LHCN-M2 (cell line): ENCODE results near the gene TXNDC15. TPM values are rescaled to one million over a fixed set of nuclear protein-coding genes. Genes with fewer than 3 reads are reported as not detected.
"Not testable (repeated sequence)": the region's sequence is repeated elsewhere in the genome, so short reads cannot be mapped to it uniquely, and the experiment has no call there.

Source experiments
- DNase-seq: peaks from one replicate; pipeline ENCODE4 v3.0.0-alpha.2; 2012; ENCODE audit warnings: low read depth
- polyA plus RNA-seq: library from polyadenylated mRNA; unstranded; fragments of >200 nt; gene quantifications from one replicate; pipeline ENCODE4 v1.2.1, GENCODE V29; 2012; ENCODE audit warnings: missing spikeins
- total RNA-seq: library from RNA; depleted of rRNA; stranded (reverse); fragments of >200 nt; gene quantifications from 2 replicates; pipeline ENCODE4 v1.2.3, GENCODE V29; 2014; rRNA removed

The TXNDC15 gene, protein sequence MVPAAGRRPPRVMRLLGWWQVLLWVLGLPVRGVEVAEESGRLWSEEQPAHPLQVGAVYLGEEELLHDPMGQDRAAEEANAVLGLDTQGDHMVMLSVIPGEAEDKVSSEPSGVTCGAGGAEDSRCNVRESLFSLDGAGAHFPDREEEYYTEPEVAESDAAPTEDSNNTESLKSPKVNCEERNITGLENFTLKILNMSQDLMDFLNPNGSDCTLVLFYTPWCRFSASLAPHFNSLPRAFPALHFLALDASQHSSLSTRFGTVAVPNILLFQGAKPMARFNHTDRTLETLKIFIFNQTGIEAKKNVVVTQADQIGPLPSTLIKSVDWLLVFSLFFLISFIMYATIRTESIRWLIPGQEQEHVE
- 108 and 126 TPM in 2 replicates for total RNA-seq
- 63.9 TPM for polyA plus RNA-seq

DNA sequence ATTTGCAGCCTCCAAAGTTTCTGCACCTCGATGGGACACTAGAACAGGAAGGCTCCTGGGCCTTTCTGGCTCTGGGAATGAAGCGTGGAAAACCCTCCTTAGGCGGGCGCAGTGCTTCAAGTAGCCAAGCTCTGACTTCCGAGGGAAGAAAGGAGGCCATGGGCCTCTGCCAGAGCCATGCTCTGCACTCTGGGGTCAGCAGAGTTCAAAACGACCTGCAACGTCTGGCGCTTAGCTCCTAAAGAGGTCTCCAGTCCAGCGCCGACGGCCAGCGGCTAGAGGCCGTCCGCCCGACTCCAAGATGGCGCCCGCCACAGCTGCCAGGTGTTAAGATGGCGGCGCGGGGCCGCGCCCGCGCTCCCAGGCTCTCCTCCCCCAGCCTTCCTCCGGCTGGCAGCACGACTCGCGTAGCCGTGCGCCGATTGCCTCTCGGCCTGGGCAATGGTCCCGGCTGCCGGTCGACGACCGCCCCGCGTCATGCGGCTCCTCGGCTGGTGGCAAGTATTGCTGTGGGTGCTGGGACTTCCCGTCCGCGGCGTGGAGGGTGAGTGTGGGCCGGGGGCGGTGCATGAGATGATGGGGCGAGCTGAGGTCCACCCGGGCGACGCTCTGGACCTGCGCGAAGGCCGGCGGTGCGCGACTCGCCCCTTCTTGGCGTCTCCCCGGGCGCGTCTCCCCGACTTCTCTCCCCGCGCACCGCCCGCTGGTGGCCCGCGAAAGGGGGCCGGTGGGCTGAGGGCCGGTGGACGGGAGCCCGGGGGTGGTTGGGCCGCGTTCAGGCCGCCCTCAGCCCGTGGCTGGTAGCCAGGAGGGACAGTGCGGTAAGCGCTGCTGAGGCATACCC lies at the start of gene TXNDC15:
Gene TXNDC15, plus strand, starts transcription at position 385 of the 844 bp plus-strand sequence. Its CDS starts 57 bp downstream, at position 442.
- DNase-seq, result peak; percentile 82

DNA sequence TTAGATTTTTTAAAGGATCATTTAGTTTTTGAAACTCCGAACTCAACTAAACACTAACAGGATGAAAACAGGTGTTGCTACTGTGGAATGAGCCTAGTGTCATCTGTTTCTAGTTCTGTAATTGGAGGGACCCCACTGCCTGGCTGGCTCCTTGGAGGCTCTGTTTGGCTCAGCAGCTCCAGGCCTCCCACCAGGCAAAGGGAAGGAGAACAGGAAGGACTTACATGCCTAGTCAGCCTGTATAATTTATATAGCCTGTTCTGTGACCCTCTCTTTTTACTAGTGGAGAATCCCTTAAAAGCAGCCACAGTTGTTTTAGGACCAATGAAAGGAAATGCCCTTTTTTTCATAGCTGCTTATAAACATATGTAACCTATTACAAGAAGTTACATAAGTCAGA lies 49.5 kb upstream of the TXNDC15 start:
- DNase-seq, result no peak

DNA sequence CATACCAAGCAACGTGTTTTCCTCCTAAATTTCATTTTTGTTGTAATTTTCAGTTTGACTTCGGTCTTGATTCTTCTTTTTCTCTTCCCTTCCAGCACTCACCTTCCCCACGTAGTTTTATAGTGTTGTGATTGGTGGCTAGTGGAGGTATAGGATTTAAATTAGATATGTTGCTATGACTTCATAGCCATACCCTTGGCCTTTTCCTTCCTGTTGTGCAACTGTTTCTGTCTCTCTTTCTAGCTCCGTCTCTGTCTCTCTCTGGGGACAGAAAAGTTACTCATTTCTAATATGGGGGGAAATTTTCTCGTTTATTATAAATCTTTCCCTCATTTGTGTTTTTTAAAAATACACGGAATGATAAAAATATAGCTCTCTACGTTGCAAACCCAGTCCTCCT lies 49.0 kb upstream of the TXNDC15 start:
- no peak for DNase-seq

DNA sequence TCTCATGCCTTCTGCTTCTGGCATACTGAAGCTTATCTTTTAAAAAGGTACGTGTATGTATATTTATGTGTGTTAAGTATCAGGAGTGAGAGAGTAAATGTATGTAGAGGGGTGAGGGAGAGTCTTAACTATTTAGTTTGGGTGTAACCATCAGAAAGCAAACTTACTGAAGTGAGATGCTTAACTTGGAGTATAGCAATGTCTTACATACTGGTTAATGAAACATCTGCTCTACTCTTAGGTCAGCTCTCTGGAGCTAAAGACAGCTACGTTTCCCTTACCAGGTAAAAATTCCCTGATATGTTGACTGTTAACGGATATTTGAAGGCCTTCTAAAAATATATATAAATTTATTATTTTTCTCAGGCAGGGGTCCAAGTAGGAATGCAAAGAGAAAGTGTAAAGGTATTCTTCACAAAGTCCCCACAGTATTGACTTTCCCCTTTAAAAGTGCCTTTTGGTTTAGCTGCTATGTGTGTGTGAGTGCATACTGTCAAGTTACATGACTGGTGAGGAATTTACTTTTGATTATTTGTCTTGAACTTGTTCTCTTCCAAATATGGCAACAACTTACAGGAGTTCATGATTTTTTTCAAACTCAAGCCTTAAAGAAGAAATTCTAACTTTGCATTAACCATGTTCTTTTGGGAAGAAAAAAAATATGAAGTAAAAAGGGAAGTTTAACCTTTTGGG lies 40.7 kb upstream of the TXNDC15 start:
- DNase-seq, result no peak

DNA sequence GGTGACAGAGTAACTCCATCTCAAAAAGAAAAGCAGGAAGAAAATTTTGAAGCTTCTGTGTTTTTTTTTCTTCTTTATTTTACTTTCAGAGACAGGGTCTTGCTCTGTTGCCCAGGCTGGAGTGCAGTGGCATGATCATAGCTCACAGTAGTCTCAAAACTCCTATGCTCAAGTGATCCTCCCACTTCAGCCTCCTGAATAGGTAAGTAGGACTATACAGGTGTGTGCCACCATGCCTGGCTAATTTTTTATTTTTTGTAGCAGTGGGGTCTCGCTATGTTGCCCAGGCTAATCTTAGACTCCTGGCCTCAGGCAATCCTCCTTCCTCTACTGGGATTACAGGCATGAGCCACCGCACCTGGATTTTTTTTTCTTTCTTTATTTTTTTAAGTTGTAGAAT lies 38.5 kb upstream of the TXNDC15 start:
- no peak for DNase-seq

DNA sequence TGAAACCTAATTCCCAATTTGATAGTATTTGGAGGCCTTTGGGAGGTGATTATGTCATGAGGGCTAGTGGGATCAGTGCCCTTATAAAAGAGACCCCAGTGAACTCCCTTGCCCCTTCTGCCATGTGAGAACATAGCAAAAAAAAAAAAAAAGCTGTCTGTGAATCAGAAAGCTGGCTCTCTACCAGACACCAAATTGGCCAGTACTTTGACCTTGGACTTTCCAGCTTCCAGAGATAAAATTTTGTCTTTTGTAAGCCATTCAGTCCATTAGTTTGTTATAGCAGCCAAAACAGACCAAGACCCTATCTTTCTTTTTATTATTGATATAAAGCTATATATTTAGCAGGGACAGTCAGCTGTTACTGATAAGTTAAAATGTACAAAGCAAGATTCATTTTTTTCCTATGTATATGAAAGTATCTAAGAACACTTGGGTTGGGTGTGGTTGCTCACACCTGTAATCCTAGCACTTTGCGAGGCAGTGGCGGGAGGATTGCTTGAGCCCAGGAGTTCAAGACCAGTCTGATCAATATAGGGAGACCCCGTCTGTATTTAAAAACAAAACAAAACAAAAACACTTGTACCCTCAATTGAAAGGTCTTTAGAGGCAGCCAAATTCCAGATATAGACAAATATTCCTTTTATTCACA lies 36.5 kb upstream of the TXNDC15 start:
- no peak for DNase-seq

DNA sequence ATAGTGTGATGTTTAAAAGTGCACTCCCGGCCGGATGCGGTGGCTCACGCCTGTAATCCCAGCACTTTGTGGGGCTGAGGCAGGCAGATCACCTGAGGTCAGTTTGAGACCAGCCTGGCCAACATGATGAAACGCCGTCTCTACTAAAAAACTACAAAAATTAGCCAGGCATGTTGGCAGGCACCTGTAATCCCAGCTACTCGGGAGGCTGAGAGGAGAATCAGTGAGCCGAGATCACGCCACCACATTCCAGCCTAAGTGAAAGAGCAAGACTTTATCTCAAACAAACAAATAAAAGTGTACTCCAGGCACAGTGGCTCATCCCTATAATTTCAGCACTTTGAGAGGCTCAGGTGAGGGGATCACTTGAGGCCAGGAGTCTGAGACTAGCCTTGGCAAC lies 35.8 kb upstream of the TXNDC15 start:
- DNase-seq, result not testable (repeated sequence)

DNA sequence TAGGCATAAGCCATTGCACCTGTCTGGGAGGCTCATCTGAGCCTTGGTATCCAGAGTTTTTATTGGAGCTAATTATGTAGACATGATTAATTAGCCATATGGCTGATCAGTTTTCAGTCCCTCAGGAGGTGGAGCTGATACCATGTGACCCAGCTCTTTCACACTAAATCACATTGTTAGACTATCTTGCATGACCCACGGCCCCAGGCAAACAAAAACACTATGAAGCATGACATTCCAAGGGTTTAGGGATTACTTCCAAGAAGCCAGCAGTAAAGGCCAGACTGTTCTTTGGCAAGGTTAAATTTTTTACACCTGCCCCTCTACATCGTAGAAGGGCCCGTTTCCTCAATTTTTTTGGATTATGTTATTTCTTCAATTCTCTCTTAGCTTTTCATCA lies 33.4 kb upstream of the TXNDC15 start:
- DNase-seq, result no peak

DNA sequence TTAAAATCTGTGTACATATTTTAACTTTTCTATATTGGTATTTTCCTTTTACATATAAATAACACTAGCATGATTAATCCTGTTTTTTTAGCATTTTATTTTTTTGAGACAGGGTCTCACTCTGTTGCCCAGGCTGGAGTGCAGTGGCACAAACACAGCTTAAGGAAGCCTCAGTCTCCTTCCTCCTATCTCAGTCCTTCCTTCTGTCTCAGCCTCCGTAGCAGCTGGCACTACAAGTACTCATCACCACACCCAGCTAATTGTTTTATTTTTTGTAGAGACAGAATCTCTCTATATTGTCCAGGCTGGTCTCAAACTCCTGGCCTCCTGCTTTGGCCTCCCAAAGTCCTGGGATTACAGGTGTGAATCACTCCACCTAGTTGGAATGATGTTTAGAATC lies 29.9 kb upstream of the TXNDC15 start:
- DNase-seq, result no peak

DNA sequence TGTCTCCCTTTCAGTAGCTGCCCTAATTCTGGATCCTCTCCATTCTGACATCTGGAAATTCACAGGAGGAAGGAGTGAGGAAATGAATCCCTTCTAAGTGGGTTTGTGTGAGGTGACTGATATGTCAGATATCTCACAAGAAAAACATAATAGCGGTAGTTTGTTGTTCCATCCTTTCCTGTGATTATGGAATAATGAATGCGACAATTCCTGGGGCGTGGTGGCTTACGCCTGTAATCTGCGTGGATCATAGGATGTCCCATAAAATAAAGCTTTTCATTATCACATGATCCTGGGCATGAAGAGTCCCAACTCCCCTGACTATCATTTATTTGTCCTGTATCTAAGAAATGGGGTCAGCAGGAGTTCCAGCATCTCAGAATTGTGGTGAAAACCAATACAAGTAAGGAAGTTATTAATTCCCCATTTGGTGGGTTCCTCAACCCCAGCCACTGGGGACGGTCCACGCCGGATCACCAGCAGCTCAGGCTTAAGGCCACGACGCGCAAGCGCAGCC lies 28.8 kb upstream of the TXNDC15 start:
- no peak for DNase-seq

DNA sequence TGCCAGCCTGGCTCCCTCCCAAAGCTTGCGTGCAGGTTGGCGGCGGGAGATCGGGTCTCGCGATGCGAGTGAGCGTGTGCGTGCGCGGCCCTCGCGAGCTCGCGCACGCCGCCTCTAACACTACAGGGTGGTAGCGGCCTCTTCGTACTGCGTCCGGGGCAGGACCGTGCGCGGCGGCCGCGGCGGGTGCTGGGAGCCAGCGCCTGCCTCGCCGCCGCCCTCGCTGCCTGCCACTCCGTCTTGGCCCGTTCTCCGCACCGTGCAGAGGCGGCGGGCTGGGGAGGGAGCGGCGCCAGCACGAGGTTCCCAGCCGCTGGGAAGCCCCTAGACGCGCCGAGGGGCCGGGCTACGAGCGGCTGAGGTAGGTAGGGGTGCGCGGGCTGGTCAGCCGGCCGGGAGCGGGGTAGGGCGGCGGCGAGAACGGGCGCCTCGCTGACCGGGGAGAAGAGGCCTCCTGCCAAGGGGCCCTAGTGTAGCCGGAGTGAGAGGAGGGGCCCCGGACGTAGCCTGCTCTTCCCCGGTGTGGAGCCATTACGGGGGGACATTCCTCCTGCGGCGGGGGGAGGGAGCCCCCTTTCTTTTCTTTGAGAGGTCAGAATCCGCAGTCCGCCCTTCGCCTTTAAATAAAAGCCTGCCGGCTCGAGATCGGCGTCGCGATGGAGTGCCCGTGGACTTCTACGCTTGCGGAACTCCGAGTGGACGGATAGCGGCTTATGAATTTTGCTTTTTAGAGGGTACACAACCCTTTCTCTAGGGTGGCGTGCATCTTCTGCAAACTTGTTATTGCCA lies 28.1 kb upstream of the TXNDC15 start, which contains the start of gene C5orf24:
Gene C5orf24, plus strand, starts transcription at position 117 of the 789 bp plus-strand sequence. CDS start 8,933 bp downstream, outside the sequence.
- peak; percentile 95 for DNase-seq

DNA sequence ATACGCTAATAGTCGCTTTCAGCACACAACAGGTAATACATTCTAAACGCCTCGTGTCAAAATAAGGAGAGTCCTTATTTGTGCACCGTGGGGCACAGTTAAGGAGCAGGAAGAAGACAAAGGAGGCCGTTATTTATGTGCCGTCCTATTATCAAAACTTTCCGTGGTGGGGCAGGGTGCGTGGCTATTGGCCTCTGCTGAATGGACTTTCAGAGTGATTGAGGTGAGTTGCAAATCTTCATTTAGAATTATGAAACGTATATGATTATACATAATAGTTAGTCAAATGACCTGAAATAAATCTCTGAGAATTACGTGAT lies 27.6 kb upstream of the TXNDC15 start:
- no peak for DNase-seq

DNA sequence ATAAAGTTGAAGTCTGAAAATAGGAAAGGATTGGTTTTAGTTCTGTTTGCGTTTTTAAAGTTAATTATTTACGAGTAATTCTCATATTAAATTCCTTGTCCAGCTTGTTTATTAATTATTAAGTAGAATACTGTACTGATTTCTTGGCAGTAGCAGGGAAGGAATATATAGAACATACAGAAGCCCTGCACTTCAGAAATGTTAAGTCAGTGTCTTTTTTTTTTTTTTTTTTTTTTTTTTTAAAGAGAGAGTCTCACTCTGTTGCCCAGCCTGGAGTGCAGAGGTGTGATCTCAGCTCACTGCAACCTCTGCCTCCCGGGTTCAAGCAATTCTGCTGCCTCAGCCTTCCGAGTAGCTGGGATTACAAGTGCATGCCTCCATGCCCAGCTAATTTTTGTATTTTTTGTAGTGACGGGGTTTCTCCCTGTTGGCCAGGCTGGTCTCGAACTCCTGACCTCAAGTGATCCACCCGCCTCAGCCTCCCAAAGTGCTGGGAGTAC lies 24.7 kb upstream of the TXNDC15 start:
- not testable (repeated sequence) for DNase-seq

DNA sequence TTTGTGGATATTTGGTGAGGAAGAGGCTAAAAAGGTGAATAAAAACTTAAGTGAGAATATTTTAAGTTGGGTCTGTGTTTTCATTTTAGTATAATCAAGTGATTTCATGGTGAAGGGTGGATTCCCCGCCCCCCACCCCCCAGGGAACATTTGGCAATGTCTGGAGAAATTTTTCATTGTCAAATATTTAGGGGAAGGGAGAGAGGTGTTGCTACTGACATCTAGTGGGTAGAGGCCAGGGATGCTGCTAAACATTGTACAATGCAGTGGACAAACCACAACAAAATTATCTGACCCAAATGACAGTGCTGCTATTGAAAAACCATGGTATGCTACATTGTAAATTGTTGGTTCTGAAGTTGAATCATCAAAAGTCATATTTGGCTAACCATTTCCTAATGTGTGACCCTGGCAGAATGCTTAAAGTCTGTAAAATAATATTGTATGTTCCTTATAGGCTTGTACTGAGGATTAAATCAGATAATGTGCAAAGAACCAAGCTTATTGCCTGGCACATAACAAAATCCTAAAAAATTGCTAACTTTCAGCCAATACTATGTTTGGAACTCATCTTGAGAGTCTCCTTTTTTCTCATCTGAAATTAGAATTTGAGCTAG lies 22.8 kb upstream of the TXNDC15 start:
- DNase-seq, result peak; percentile 66

DNA sequence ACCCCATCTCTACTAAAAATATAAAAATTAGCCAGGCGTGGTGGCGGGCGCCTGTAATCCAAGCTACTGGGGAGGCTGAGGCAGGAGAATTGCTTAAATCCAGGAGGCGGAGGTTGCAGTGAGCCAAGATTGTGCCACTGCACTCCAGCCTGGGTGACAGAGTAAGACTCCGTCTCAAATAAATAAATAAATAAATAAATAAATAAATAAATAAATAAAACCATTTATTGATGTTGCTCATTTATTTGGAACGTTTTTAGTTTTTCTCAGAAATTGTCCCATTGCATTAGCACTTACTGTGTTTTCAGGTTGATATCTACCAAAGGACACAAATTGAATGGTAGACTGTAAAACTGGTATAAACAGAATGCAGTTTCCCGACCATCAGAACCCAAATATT lies 17.7 kb upstream of the TXNDC15 start:
- not testable (repeated sequence) for DNase-seq

DNA sequence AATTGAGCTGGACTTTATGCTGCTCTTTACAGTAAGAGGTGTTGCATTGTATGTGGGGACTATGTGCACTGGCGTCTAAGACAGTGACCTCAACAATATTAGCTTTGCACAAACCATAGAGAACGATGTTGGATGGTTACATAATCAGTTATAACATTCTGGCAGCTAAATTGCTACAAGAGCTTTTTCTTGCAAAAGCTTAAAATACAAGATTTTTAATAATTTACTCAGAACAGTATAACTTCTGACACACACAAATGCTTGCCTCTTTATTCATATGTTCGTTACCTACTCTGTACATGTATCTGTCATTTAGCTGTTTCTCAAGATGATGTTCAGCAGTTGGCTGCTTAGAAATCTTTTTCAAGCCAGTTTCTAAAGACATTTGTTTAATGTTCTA lies 16.8 kb upstream of the TXNDC15 start:
- DNase-seq, result no peak

DNA sequence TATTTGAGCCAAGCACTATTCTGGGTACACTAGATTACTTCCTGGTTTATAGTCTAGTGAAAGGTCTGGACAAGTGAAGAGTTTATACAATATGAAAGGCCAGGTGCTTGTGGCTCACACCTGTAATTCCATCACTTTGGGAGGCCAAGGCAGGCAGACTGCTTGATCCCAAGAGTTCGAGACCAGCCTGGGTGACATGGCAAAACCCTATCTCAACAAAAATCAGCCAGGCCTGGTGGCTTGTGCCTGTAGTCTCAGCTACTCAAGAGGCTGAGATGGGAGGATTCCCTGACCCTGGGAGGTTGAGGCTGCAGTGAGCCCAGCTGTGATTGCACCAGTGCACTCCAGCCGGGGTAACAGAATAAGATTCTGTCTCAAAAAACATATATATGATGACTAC lies 9.5 kb upstream of the TXNDC15 start:
- no peak for DNase-seq

DNA sequence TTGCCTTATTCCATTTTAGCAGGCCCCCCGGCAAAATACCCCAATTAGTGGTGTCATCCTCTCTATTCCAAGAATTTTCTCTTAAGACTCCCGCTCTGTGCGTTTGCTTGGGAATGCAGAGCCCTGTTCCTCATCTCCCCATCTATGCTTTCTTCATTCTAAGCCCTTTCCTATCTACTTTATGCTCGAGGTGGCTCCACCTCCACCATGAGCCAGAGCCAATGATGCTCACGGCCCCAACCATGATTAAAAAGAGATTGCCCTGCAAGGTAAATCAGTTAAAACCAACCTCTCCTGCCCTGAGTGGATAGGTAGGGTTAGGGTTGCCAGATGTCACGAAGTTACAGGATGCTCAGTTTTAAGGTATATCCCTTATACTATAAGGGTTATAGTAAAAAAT lies 677 bp upstream of the TXNDC15 start:
- no peak for DNase-seq

DNA sequence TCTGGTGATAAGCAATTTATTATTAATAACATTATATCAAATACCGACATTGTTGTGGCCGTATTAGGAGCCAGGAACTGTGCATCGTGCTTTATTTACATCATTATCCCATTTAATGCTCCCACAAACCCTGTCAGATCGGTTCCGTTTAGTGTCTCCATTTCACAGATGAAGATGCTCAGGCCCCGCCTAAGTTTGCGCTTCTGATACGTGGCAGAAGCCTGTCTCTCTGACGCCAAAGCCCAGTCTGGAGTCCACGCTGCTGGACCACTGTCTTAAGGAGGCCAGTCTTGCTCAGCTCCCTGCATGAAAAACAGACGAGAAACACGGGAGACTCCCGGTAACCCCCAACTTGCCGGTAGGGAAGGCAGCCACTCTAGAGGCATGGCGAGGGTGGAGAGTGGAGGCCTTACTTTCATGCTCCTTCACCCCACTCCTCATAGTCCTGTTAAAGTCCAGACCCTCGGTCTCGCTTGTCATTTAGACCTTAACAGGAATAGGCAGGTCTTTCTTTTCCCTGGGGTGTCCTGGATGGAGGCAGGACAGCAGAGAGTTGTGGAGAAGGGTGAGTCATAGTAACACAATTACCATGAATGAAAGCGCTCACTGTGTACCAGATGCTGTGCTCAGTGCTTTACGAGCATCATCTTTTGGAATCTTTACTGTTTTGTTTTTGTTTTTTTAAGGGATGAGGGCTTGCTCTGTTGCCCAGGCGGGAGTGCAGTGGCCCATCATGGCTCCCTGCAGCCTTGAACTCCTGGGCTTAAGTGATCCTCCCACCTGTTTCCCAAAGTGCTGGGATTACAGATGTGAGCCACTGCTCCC lies 872 bp downstream of the TXNDC15 start:
- peak; percentile 78 for DNase-seq
